ENCODE results near the gene POPDC3.
"Not testable (repeated sequence)": the region's sequence is repeated elsewhere in the genome, so short reads cannot be mapped to it uniquely, and the experiment has no call there.

DNA sequence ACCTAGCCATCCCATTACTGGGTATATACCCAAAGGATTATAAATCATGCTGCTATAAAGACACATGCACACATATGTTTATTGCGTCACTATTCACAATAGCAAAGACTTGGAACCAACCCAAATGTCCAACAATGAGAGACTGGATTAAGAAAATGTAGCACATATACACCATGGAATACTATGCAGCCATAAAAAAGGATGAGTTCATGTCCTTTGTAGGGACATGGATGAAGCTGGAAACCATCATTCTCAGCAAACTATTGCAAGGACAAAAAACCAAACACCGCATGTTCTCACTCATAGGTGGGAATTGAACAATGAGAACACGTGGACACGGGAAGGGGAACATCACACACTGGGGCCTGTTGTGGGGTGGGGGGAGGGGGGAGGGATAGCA is 7.3 kb downstream of the POPDC3 start:
- TF ChIP-seq ARNTL (CRISPR knock-in tag; IDR thresholded peaks at IDR 0.05; ENCODE audit: borderline replicate concordance, low read depth); CSDC2 (CRISPR knock-in tag; IDR thresholded peaks at IDR 0.05); TOX (CRISPR knock-in tag; IDR thresholded peaks at IDR 0.05; ENCODE audit: borderline replicate concordance): not testable (repeated sequence)
- TF ChIP-seq, protein P1, sequence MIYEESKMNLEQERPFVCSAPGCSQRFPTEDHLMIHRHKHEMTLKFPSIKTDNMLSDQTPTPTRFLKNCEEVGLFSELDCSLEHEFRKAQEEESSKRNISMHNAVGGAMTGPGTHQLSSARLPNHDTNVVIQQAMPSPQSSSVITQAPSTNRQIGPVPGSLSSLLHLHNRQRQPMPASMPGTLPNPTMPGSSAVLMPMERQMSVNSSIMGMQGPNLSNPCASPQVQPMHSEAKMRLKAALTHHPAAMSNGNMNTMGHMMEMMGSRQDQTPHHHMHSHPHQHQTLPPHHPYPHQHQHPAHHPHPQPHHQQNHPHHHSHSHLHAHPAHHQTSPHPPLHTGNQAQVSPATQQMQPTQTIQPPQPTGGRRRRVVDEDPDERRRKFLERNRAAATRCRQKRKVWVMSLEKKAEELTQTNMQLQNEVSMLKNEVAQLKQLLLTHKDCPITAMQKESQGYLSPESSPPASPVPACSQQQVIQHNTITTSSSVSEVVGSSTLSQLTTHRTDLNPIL (CRISPR knock-in tag; IDR thresholded peaks at IDR 0.05; ENCODE audit: low read depth) = not testable (repeated sequence)
